K562 (cell line): ENCODE results near the gene ACTN4. TPM values are rescaled to one million over a fixed set of nuclear protein-coding genes. Genes with fewer than 3 reads are reported as not detected.

Experiments
- ATAC-seq: fragments of 200-7000 bp; cut with Tn5 transposase; 3 replicates; pipeline ENCODE4 v1.9.1; 2020; ENCODE audit warnings: moderate library complexity
- BruUV-seq: library from RNA; stranded (reverse); fragments of 400-500 nt; replicated peaks from 2 replicates; lab custom pipeline; 2021; lab: Mats Ljungman, UMichigan
- CTCF ChIA-PET: fragments of 300-600 bp; formaldehyde crosslinking; extraction: SDS; loops from one replicate; lab custom pipeline; 2021; ENCODE audit warnings: low intra/inter-chr PET ratio; lab: Yijun Ruan, JAX
- POLR2A ChIA-PET: fragments of 300-600, 350-650 bp; sonication (Branson Sonifier 250); formaldehyde crosslinking; extraction: SDS; loops from one replicate; lab custom pipeline; 2021; ENCODE audit warnings: antibody characterized with exemption, inconsistent platforms; lab: Yijun Ruan, JAX
- DNase-seq, 4 experiments: peaks; one replicate each; pipeline versions ENCODE4 v3.0.0 to v3.0.0-alpha.2; 2011 to 2018; ENCODE audit warnings: low spot score in 3 of 4, mixed read lengths in 3 of 4; ENCODE audit errors: extremely low read depth in 1 of 4
- FAIRE-seq: peaks from 2 replicates; lab custom pipeline; 2011; peaks lifted over from hg19 to GRCh38; lab: Jason Lieb, UNC
- H2AFZ ChIP-seq: 2 replicates; pipeline ENCODE4 v1.6.0; 2011; ENCODE audit warnings: low read depth, low read length, control low read depth, inconsistent platforms
- H3K27ac ChIP-seq: fragments of 200-600 bp; 3 replicates; pipeline ENCODE4 v1.8.0; 2011; ENCODE audit warnings: low read depth, mild to moderate bottlenecking, control low read depth, inconsistent platforms, low read length, moderate library complexity, mixed read lengths; ENCODE audit errors: extremely low read depth
- H3K27me3 ChIP-seq, 2 experiments: fragments of 300-600 bp in 1 of 2; 2 replicates in 1 of 2; 3 replicates in 1 of 2; pipeline versions ENCODE4 v1.6.0 to v1.8.0; 2011; ENCODE audit warnings: inconsistent platforms in 2 of 2, low read length in 2 of 2, mild to moderate bottlenecking in 1 of 2, mixed read lengths in 1 of 2, moderate library complexity in 1 of 2; ENCODE audit not compliant: control insufficient read depth in 2 of 2, insufficient read depth in 2 of 2
- H3K36me3 ChIP-seq: fragments of 300-600 bp; 3 replicates; pipeline ENCODE4 v1.8.0; 2011; ENCODE audit warnings: mild to moderate bottlenecking, low read length, inconsistent platforms; ENCODE audit not compliant: control insufficient read depth, insufficient read depth
- H3K4me1 ChIP-seq, 2 experiments: fragments of 200-600 bp in 1 of 2; replicated peaks in 1 of 2; 2 replicates in 1 of 2; 3 replicates in 1 of 2; pipeline versions ENCODE4 v1.5.1 to v1.8.0; 2011; ENCODE audit warnings: inconsistent platforms in 2 of 2, low read length in 2 of 2, mild to moderate bottlenecking in 1 of 2, mixed read lengths in 1 of 2, moderate library complexity in 1 of 2; ENCODE audit not compliant: control insufficient read depth in 2 of 2, insufficient read depth in 2 of 2
- H3K4me2 ChIP-seq: 2 replicates; pipeline ENCODE4 v1.6.1; 2011; ENCODE audit warnings: low read length, control low read depth, inconsistent platforms, mixed read lengths; ENCODE audit not compliant: insufficient read depth
- H3K4me3 ChIP-seq: fragments of 200-600 bp; sonication (generic), shearing (Covaris generic); 2 replicates; pipeline ENCODE4 v1.5.1; 2016; ENCODE audit warnings: control low read depth, inconsistent platforms
- H3K79me2 ChIP-seq: fragments of 200-600 bp; 3 replicates; pipeline ENCODE4 v1.8.0; 2011; ENCODE audit warnings: low read length, inconsistent platforms; ENCODE audit not compliant: control insufficient read depth, insufficient read depth
- H3K9ac ChIP-seq, 2 experiments: 2 replicates each; pipeline versions ENCODE4 v1.6.0 to v1.6.1; 2011; ENCODE audit warnings: low read depth in 2 of 2, low read length in 2 of 2, control low read depth in 1 of 2, inconsistent platforms in 1 of 2, mild to moderate bottlenecking in 1 of 2, mixed read lengths in 1 of 2; ENCODE audit not compliant: insufficient read depth in 1 of 2
- H3K9me1 ChIP-seq: one replicate; pipeline ENCODE4 v1.6.0; 2011; ENCODE audit warnings: inconsistent platforms, mild to moderate bottlenecking, low read length, moderate library complexity; ENCODE audit not compliant: control insufficient read depth, insufficient read depth
- H3K9me3 ChIP-seq: replicated peaks from 2 replicates; pipeline ENCODE4 v1.5.1; 2011; ENCODE audit warnings: low read depth, low read length, inconsistent platforms; ENCODE audit not compliant: control insufficient read depth, insufficient read depth
- H4K20me1 ChIP-seq: replicated peaks from 2 replicates; pipeline ENCODE4 v1.6.1; 2011; ENCODE audit warnings: low read length, inconsistent platforms, mixed read lengths; ENCODE audit not compliant: control insufficient read depth, insufficient read depth
- ARNT ChIP-seq, 2 experiments: fragments of 450-650 bp; IDR thresholded peaks; 2 replicates each; pipeline ENCODE4 v1.6.1; 2016; ENCODE audit warnings: mild to moderate bottlenecking in 1 of 2
- GATAD2B ChIP-seq: fragments of 450-650 bp; IDR thresholded peaks from 2 replicates; pipeline ENCODE4 v1.6.1; 2017; ENCODE audit warnings: mild to moderate bottlenecking, borderline replicate concordance
- ILF3 ChIP-seq: fragments of 450-650 bp; IDR thresholded peaks from 2 replicates; pipeline ENCODE4 v1.6.1; 2018; ENCODE audit warnings: antibody characterized with exemption, mild to moderate bottlenecking, moderate library complexity, borderline replicate concordance
- MIER1 ChIP-seq: fragments of 450-650 bp; IDR thresholded peaks from 2 replicates; pipeline ENCODE4 v1.6.1; 2016; ENCODE audit warnings: antibody characterized with exemption, mild to moderate bottlenecking, low read depth
- NBN ChIP-seq: fragments of 450-650 bp; IDR thresholded peaks from 2 replicates; pipeline ENCODE4 v1.6.1; 2016; ENCODE audit warnings: low read depth, mild to moderate bottlenecking
- PHB ChIP-seq: fragments of 250-450 bp; sonication (Bioruptor Pico); IDR thresholded peaks from 2 replicates; pipeline ENCODE4 v1.5.0; 2021
- RAD51 ChIP-seq: fragments of 450-650 bp; IDR thresholded peaks from 2 replicates; pipeline ENCODE4 v1.7.1; 2016; ENCODE audit warnings: low read depth, mild to moderate bottlenecking, borderline replicate concordance
- ZC3H8 ChIP-seq: fragments of 450-650 bp; IDR thresholded peaks from 2 replicates; pipeline ENCODE4 v1.6.1; 2017
- ZNF316 ChIP-seq: fragments of 450-650 bp; IDR thresholded peaks from 2 replicates; pipeline ENCODE4 v1.6.1; 2016
- WGBS: fragments of 100-300 bp; shearing (Covaris generic); methylation state at CpG from one replicate; pipeline ENCODE4 v1.1.6; 2016; ENCODE audit warnings: low coverage, mixed read lengths; ENCODE audit not compliant: insufficient coverage; ENCODE audit errors: missing lambda C conversion rate; 5-methylcytosine and 5-hydroxymethylcytosine counted together
- in situ Hi-C: fragments of 300-500 bp; cut with MboI; formaldehyde crosslinking; loops from 4 replicates; pipeline ENCODE4 v1.15.0; 2018; ENCODE audit warnings: inconsistent platforms, mixed read lengths
- intact Hi-C: fragments of 100-400 bp; cut with micrococcal nuclease; formaldehyde crosslinking; loops from 2 replicates; pipeline ENCODE4 v1.14.2; 2022
- polyA plus RNA-seq, 8 experiments: library from polyadenylated mRNA; depleted of rRNA in 4 of 8; stranded (reverse) in 5 of 8; unstranded in 3 of 8; fragments of >200 nt; fragmentation: Nextera tagmentation in 2 of 8; fragmentation: Illumina TruSeq in 1 of 8; extraction: Ambion mirVana in 2 of 8; extraction: Trizol in 1 of 8; gene quantifications; 2 replicates each; pipeline versions ENCODE4 v1.2.1 to v1.2.3, GENCODE V29; 2011 to 2014; ENCODE audit warnings: inconsistent platforms in 1 of 8, missing spikeins in 1 of 8
- total RNA-seq, 7 experiments: library from RNA; depleted of rRNA in 6 of 7; stranded (reverse); fragments of >200 nt in 6 of 7; fragmentation: Illumina TruSeq in 2 of 7; extraction: Trizol in 2 of 7; gene quantifications; 2 replicates each; pipeline versions ENCODE4 v1.2.1 to v1.2.3, GENCODE V29; 2011 to 2021; ENCODE audit warnings: low replicate concordance in 1 of 7
- TF ChIP-seq, protein P1 (sequence below), 2 experiments: fragments of 450-650 bp in 1 of 2; IDR thresholded peaks; 2 replicates each; pipeline ENCODE4 v1.6.1; 2011 to 2017; ENCODE audit warnings: low read depth in 2 of 2, antibody characterized with exemption in 1 of 2, borderline replicate concordance in 1 of 2, low read length in 1 of 2, mild to moderate bottlenecking in 1 of 2, mixed read lengths in 1 of 2; ENCODE audit not compliant: control insufficient read depth in 1 of 2
- TF ChIP-seq, protein P2 (sequence below): sonication (generic); formaldehyde crosslinking; IDR thresholded peaks from 2 replicates; pipeline ENCODE4 v1.5.0; 2020; ENCODE audit warnings: missing genetic modification reagents
- TF ChIP-seq, protein P3 (sequence below): fragments of 450-650 bp; IDR thresholded peaks from 2 replicates; pipeline ENCODE4 v1.6.1; 2016; ENCODE audit warnings: antibody characterized with exemption
- TF ChIP-seq, protein P4 (sequence below): fragments of 450-650 bp; conservative IDR thresholded peaks from 2 replicates; pipeline ENCODE4 v1.6.1; 2016; ENCODE audit warnings: missing genetic modification characterization, low read depth, mild to moderate bottlenecking, missing compliant biosample characterization, moderate library complexity
- TF ChIP-seq, protein P5 (sequence below): fragments of 450-650 bp; formaldehyde crosslinking; IDR thresholded peaks from 2 replicates; pipeline ENCODE4 v1.4.0; 2020; ENCODE audit warnings: mild to moderate bottlenecking, mixed read lengths

Gene ACTN4
- total and polyA plus RNA-seq, 9 of the 15 experiments (the other 6 are each of a cell fraction or from before 2014, with no cell fraction given), result 3.1 to 385 (median 125) TPM

DNA sequence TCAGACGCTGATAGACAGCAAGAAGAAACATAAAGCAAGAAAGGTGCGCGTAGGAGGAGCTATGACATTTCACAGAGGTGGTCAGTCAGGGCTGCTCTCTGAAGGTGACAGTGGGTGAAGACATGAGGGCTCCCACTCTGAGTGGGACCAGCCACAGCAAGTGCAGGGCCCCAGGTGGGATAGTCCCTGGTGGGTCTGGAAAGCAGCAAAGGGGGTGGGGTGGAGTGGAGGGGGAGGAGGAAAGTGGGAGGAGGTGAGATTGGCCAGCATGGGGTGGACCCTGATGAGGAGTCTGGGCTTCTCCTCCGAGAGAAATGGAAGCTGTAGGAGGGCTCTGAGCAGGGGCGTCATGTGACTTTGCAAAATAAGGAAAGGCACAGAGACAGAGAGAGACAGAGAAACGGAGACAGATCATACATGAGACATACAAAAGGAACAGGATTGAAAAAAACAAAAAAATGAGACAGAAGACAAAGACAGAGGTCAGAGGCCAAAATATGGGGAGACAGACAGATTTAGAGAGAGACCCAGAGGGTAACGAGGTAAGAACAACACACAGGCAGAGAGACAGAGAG, 32.4 kb upstream of the ACTN4 start:
- ChIA-PET POLR2A (interaction anchor here (0.6 to 1.0 kb wide), 3 partner anchors 15 to 248 kb away, joined by 3 to 4 read pairs (median 3); no protein-coding TSS in a partner anchor), CTCF (no interaction called here)
- H2AFZ ChIP-seq, result peak overlapping the region; percentile 80
- H3K9ac ChIP-seq, result no peak overlapping the region
- peak in 1 of 4 experiments; percentile 18 for DNase-seq
- no peak for ATAC-seq
- in situ Hi-C loops (loop anchor here (10.0 kb wide), 1 partner anchor 380 kb away; no protein-coding TSS in a partner anchor), intact Hi-C loops (loop anchor here (5.0 kb wide), 1 partner anchor 58 kb away; no protein-coding TSS in a partner anchor)
- peaks cover 10 to 32% of the 10 kb centered on the region in 2 experiments; a peak in 4 of 5 replicates for H3K4me1 ChIP-seq
- WGBS, result 56% methylated on average over 6 of the region's 7 CpGs
- H3K4me3 ChIP-seq, result no peak overlapping the region
- peaks cover 18% of the 10 kb centered on the region for H3K79me2 ChIP-seq
- no peak for FAIRE-seq
- H3K36me3 ChIP-seq, result peaks cover 7% of the 10 kb centered on the region
- BruUV-seq, result no TSS peak
- H3K27ac ChIP-seq, result no peak overlapping the region
- H3K4me2 ChIP-seq, result no peak overlapping the region
- no peaks in the 10 kb centered on the region for H4K20me1 ChIP-seq
- H3K9me1 ChIP-seq, result no peaks in the 10 kb centered on the region
- H3K27me3 ChIP-seq, result no peaks in the 10 kb centered on the region
- no peaks in the 10 kb centered on the region for H3K9me3 ChIP-seq
- TF ChIP-seq, protein P1, sequence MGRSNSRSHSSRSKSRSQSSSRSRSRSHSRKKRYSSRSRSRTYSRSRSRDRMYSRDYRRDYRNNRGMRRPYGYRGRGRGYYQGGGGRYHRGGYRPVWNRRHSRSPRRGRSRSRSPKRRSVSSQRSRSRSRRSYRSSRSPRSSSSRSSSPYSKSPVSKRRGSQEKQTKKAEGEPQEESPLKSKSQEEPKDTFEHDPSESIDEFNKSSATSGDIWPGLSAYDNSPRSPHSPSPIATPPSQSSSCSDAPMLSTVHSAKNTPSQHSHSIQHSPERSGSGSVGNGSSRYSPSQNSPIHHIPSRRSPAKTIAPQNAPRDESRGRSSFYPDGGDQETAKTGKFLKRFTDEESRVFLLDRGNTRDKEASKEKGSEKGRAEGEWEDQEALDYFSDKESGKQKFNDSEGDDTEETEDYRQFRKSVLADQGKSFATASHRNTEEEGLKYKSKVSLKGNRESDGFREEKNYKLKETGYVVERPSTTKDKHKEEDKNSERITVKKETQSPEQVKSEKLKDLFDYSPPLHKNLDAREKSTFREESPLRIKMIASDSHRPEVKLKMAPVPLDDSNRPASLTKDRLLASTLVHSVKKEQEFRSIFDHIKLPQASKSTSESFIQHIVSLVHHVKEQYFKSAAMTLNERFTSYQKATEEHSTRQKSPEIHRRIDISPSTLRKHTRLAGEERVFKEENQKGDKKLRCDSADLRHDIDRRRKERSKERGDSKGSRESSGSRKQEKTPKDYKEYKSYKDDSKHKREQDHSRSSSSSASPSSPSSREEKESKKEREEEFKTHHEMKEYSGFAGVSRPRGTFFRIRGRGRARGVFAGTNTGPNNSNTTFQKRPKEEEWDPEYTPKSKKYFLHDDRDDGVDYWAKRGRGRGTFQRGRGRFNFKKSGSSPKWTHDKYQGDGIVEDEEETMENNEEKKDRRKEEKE (IDR thresholded peaks at IDR 0.05; ENCODE audit: borderline replicate concordance in 1 of 2, control insufficient read depth in 1 of 2, low read depth in 2 of 2, low read length in 1 of 2), result no peak
- TF ChIP-seq, protein P2, sequence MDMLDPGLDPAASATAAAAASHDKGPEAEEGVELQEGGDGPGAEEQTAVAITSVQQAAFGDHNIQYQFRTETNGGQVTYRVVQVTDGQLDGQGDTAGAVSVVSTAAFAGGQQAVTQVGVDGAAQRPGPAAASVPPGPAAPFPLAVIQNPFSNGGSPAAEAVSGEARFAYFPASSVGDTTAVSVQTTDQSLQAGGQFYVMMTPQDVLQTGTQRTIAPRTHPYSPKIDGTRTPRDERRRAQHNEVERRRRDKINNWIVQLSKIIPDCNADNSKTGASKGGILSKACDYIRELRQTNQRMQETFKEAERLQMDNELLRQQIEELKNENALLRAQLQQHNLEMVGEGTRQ, result peak; percentile 50
- TF ChIP-seq PHB (no peak), ARNT (IDR thresholded peaks at IDR 0.05) (no peak), NBN (no peak), GATAD2B (no peak), ILF3 (no peak), ZC3H8 (no peak), MIER1 (no peak), RAD51 (peak; percentile 46; the same call in 1 of the 2 replicates), ZNF316 (peak; percentile 17)
- TF ChIP-seq, protein P3, sequence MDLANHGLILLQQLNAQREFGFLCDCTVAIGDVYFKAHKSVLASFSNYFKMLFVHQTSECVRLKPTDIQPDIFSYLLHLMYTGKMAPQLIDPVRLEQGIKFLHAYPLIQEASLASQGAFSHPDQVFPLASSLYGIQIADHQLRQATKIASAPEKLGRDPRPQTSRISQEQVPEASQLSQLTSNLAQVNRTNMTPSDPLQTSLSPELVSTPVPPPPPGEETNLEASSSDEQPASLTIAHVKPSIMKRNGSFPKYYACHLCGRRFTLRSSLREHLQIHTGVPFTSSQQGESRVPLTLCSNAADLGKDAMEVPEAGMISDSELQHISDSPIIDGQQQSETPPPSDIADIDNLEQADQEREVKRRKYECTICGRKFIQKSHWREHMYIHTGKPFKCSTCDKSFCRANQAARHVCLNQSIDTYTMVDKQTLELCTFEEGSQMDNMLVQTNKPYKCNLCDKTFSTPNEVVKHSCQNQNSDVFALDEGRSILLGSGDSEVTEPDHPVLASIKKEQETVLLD, result no peak
- TF ChIP-seq, protein P4, sequence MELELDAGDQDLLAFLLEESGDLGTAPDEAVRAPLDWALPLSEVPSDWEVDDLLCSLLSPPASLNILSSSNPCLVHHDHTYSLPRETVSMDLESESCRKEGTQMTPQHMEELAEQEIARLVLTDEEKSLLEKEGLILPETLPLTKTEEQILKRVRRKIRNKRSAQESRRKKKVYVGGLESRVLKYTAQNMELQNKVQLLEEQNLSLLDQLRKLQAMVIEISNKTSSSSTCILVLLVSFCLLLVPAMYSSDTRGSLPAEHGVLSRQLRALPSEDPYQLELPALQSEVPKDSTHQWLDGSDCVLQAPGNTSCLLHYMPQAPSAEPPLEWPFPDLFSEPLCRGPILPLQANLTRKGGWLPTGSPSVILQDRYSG (tag), result no peak
- TF ChIP-seq, protein P5, sequence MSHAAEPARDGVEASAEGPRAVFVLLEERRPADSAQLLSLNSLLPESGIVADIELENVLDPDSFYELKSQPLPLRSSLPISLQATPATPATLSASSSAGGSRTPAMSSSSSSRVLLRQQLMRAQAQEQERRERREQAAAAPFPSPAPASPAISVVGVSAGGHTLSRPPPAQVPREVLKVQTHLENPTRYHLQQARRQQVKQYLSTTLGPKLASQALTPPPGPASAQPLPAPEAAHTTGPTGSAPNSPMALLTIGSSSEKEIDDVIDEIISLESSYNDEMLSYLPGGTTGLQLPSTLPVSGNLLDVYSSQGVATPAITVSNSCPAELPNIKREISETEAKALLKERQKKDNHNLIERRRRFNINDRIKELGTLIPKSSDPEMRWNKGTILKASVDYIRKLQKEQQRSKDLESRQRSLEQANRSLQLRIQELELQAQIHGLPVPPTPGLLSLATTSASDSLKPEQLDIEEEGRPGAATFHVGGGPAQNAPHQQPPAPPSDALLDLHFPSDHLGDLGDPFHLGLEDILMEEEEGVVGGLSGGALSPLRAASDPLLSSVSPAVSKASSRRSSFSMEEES (CRISPR knock-in tag), result peak; percentile 62
